Liver (tissue), 9 donors: ENCODE results near the gene CADM3. TPM values are rescaled to one million over a fixed set of nuclear protein-coding genes. Genes with fewer than 3 reads are reported as not detected.

Experiments
- DNase-seq: peaks from one replicate; pipeline ENCODE4 v3.0.0-alpha.2; 2017; ENCODE audit warnings: low spot score
- H3K27ac ChIP-seq, 2 donors: one replicate each; pipeline ENCODE4 v1.7.0; 2013; ENCODE audit warnings: inconsistent platforms in 2 of 2, low read length in 2 of 2, control low read depth in 1 of 2, low read depth in 1 of 2, mild to moderate bottlenecking in 1 of 2
- H3K27me3 ChIP-seq, 4 donors: one replicate each; pipeline versions ENCODE4 v1.6.1 to v1.7.0; 2013; ENCODE audit warnings: low read length in 3 of 4, inconsistent platforms in 1 of 4, mild to moderate bottlenecking in 1 of 4, moderate library complexity in 1 of 4; ENCODE audit not compliant: control insufficient read depth in 4 of 4, insufficient read depth in 4 of 4
- H3K36me3 ChIP-seq, 4 donors: one replicate each; pipeline versions ENCODE4 v1.6.1 to v1.7.0; 2013; ENCODE audit warnings: low read length in 3 of 4, mild to moderate bottlenecking in 3 of 4, low read depth in 1 of 4, moderate library complexity in 1 of 4; ENCODE audit not compliant: control insufficient read depth in 4 of 4, insufficient read depth in 3 of 4
- H3K4me1 ChIP-seq, 4 donors: one replicate each; pipeline versions ENCODE4 v1.6.1 to v1.7.0; 2013; ENCODE audit warnings: low read length in 3 of 4, mild to moderate bottlenecking in 3 of 4, moderate library complexity in 1 of 4; ENCODE audit not compliant: control insufficient read depth in 4 of 4, insufficient read depth in 4 of 4
- H3K4me3 ChIP-seq, 3 donors: one replicate each; pipeline versions ENCODE4 v1.6.1 to v1.7.0; 2013; ENCODE audit warnings: low read length in 3 of 3, control low read depth in 1 of 3, low read depth in 1 of 3, mild to moderate bottlenecking in 1 of 3
- H3K9ac ChIP-seq, 2 donors: one replicate each; pipeline ENCODE4 v1.7.0; 2013; ENCODE audit warnings: low read length in 2 of 2, mild to moderate bottlenecking in 2 of 2, moderate library complexity in 2 of 2, control low read depth in 1 of 2, low read depth in 1 of 2
- H3K9me3 ChIP-seq, 4 donors: one replicate each; pipeline versions ENCODE4 v1.6.1 to v1.7.0; 2013; ENCODE audit warnings: low read length in 3 of 4; ENCODE audit not compliant: control insufficient read depth in 4 of 4
- EGR1 ChIP-seq, 2 donors: IDR thresholded peaks; 2 replicates each; pipeline ENCODE4 v1.6.1; 2016 to 2018; ENCODE audit warnings: antibody characterized with exemption in 2 of 2, low read depth in 2 of 2
- FOXA1 ChIP-seq: IDR thresholded peaks from 2 replicates; pipeline ENCODE4 v1.6.1; 2016; ENCODE audit warnings: antibody characterized with exemption
- FOXA2 ChIP-seq: IDR thresholded peaks from 2 replicates; pipeline ENCODE4 v1.6.1; 2016; ENCODE audit warnings: antibody characterized with exemption
- GABPA ChIP-seq, 2 donors: IDR thresholded peaks in 1 of 2; conservative IDR thresholded peaks in 1 of 2; 2 replicates each; pipeline ENCODE4 v1.6.1; 2016; ENCODE audit warnings: antibody characterized with exemption in 2 of 2, mild to moderate bottlenecking in 1 of 2, moderate library complexity in 1 of 2
- HNF4A ChIP-seq, 2 donors: conservative IDR thresholded peaks; 2 replicates each; pipeline ENCODE4 v1.6.1; 2016; ENCODE audit warnings: antibody characterized with exemption in 2 of 2, mild to moderate bottlenecking in 2 of 2
- HNF4G ChIP-seq: IDR thresholded peaks from 2 replicates; pipeline ENCODE4 v1.6.1; 2016; ENCODE audit warnings: antibody characterized with exemption
- NR2F2 ChIP-seq: IDR thresholded peaks from 2 replicates; pipeline ENCODE4 v1.6.1; 2016; ENCODE audit warnings: antibody characterized with exemption
- RAD21 ChIP-seq, 2 donors: IDR thresholded peaks; 2 replicates each; pipeline ENCODE4 v1.6.1; 2016; ENCODE audit warnings: antibody characterized with exemption in 2 of 2, mild to moderate bottlenecking in 2 of 2
- RXRA ChIP-seq, 2 donors: IDR thresholded peaks; 2 replicates each; pipeline ENCODE4 v1.6.1; 2017 to 2018; ENCODE audit warnings: antibody characterized with exemption in 2 of 2, mild to moderate bottlenecking in 1 of 2
- SP1 ChIP-seq: IDR thresholded peaks from 2 replicates; pipeline ENCODE4 v1.6.1; 2018; ENCODE audit warnings: antibody characterized with exemption, mild to moderate bottlenecking
- WGBS: extraction: QIAGEN DNeasy Blood & Tissue Kit; methylation state at CpG from one replicate; pipeline ENCODE4 v1.1.7; 2013; 5-methylcytosine and 5-hydroxymethylcytosine counted together
- polyA plus RNA-seq, 2 donors: library from polyadenylated mRNA; stranded (reverse) in 1 of 2; unstranded in 1 of 2; fragments of 200-250 nt in 1 of 2; fragments of >200 nt in 1 of 2; fragmentation: Nextera tagmentation in 1 of 2; extraction: Ambion mirVana in 1 of 2; gene quantifications; one replicate each; pipeline versions ENCODE4 v1.2.1 to v1.2.3, GENCODE V29; 2013 to 2015
- total RNA-seq, 2 donors: library from RNA; depleted of rRNA; stranded (reverse); fragments of >200 nt; gene quantifications; one replicate each; pipeline ENCODE4 v1.2.3, GENCODE V29; 2014
- TF ChIP-seq, protein P1 (sequence below): IDR thresholded peaks from 2 replicates; pipeline ENCODE4 v1.6.1; 2016; ENCODE audit warnings: antibody characterized with exemption, mild to moderate bottlenecking
- TF ChIP-seq, protein P2 (sequence below): IDR thresholded peaks from 2 replicates; pipeline ENCODE4 v1.6.1; 2016; ENCODE audit warnings: antibody characterized with exemption
- TF ChIP-seq, protein P3 (sequence below): fragments of 150-350 bp; IDR thresholded peaks from 2 replicates; pipeline ENCODE4 v1.5.1; 2017; ENCODE audit warnings: improper control_type of control experiment, low read depth, low read length; ENCODE audit not compliant: missing input control
- TF ChIP-seq, protein P4 (sequence below): IDR thresholded peaks from 2 replicates; pipeline ENCODE4 v1.6.1; 2016; ENCODE audit warnings: antibody characterized with exemption
- TF ChIP-seq, protein P5 (sequence below): IDR thresholded peaks from 2 replicates; pipeline ENCODE4 v1.6.1; 2016; ENCODE audit warnings: antibody characterized with exemption
- donor health status: healthy.
- donor health status: healthy.
- donor health status: healthy.
- donor health status: healthy.
- donor health status: healthy.

The CADM3 gene
- total and polyA plus RNA-seq, 4 donors: 0.14 to 0.25 (median 0.16) TPM

DNA sequence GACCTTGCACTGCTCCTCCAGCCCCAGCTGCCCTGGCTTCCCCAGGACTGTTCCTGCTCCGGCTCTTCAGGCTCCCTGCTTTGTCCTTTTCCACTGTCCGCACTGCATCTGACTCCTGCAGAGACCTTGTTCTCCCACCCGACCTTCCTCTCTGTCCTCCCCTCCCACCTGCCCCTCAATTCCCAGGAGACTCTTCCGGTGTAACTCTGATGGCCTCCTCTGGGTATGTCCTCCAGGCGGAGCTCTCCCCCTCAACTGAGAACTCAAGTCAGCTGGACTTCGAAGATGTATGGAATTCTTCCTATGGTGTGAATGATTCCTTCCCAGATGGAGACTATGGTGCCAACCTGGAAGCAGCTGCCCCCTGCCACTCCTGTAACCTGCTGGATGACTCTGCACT is 33.8 kb downstream of the CADM3 start (continued):
- TF ChIP-seq, protein P1, sequence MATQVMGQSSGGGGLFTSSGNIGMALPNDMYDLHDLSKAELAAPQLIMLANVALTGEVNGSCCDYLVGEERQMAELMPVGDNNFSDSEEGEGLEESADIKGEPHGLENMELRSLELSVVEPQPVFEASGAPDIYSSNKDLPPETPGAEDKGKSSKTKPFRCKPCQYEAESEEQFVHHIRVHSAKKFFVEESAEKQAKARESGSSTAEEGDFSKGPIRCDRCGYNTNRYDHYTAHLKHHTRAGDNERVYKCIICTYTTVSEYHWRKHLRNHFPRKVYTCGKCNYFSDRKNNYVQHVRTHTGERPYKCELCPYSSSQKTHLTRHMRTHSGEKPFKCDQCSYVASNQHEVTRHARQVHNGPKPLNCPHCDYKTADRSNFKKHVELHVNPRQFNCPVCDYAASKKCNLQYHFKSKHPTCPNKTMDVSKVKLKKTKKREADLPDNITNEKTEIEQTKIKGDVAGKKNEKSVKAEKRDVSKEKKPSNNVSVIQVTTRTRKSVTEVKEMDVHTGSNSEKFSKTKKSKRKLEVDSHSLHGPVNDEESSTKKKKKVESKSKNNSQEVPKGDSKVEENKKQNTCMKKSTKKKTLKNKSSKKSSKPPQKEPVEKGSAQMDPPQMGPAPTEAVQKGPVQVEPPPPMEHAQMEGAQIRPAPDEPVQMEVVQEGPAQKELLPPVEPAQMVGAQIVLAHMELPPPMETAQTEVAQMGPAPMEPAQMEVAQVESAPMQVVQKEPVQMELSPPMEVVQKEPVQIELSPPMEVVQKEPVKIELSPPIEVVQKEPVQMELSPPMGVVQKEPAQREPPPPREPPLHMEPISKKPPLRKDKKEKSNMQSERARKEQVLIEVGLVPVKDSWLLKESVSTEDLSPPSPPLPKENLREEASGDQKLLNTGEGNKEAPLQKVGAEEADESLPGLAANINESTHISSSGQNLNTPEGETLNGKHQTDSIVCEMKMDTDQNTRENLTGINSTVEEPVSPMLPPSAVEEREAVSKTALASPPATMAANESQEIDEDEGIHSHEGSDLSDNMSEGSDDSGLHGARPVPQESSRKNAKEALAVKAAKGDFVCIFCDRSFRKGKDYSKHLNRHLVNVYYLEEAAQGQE: no peak
- no peak for TF ChIP-seq RXRA (IDR thresholded peaks at IDR 0.05)
- no peak for TF ChIP-seq GABPA (IDR thresholded peaks at IDR 0.05 in 1 of 2, conservative IDR thresholded peaks at IDR 0.05 in 1 of 2)
- TF ChIP-seq NR2F2: no peak

DNA sequence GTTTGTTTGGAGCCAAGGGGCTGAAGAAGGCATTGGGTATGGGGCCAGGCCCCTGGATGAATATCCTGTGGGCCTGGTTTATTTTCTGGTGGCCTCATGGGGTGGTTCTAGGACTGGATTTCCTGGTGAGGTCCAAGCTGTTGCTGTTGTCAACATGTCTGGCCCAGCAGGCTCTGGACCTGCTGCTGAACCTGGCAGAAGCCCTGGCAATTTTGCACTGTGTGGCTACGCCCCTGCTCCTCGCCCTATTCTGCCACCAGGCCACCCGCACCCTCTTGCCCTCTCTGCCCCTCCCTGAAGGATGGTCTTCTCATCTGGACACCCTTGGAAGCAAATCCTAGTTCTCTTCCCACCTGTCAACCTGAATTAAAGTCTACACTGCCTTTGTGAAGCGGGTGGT is 34.7 kb downstream of the CADM3 start:
- H3K36me3 ChIP-seq: no peaks in the 10 kb centered on the region
- H3K9ac ChIP-seq: no peak overlapping the region
- WGBS: 95% methylated on average over 4 of the region's 4 CpGs
- no peaks in the 10 kb centered on the region for H3K9me3 ChIP-seq
- TF ChIP-seq EGR1 (IDR thresholded peaks at IDR 0.05; ENCODE audit: low read depth in 2 of 2): no peak
- no peak for TF ChIP-seq FOXA2
- TF ChIP-seq, protein P2, sequence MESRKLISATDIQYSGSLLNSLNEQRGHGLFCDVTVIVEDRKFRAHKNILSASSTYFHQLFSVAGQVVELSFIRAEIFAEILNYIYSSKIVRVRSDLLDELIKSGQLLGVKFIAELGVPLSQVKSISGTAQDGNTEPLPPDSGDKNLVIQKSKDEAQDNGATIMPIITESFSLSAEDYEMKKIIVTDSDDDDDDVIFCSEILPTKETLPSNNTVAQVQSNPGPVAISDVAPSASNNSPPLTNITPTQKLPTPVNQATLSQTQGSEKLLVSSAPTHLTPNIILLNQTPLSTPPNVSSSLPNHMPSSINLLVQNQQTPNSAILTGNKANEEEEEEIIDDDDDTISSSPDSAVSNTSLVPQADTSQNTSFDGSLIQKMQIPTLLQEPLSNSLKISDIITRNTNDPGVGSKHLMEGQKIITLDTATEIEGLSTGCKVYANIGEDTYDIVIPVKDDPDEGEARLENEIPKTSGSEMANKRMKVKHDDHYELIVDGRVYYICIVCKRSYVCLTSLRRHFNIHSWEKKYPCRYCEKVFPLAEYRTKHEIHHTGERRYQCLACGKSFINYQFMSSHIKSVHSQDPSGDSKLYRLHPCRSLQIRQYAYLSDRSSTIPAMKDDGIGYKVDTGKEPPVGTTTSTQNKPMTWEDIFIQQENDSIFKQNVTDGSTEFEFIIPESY: no peak
- TF ChIP-seq NR2F2: no peak
- TF ChIP-seq HNF4G: no peak
- TF ChIP-seq RAD21 (IDR thresholded peaks at IDR 0.05): no peak
- TF ChIP-seq FOXA1: no peak
- TF ChIP-seq, protein P3, sequence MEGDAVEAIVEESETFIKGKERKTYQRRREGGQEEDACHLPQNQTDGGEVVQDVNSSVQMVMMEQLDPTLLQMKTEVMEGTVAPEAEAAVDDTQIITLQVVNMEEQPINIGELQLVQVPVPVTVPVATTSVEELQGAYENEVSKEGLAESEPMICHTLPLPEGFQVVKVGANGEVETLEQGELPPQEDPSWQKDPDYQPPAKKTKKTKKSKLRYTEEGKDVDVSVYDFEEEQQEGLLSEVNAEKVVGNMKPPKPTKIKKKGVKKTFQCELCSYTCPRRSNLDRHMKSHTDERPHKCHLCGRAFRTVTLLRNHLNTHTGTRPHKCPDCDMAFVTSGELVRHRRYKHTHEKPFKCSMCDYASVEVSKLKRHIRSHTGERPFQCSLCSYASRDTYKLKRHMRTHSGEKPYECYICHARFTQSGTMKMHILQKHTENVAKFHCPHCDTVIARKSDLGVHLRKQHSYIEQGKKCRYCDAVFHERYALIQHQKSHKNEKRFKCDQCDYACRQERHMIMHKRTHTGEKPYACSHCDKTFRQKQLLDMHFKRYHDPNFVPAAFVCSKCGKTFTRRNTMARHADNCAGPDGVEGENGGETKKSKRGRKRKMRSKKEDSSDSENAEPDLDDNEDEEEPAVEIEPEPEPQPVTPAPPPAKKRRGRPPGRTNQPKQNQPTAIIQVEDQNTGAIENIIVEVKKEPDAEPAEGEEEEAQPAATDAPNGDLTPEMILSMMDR: no peak
- no peak for TF ChIP-seq SP1
- TF ChIP-seq GABPA (IDR thresholded peaks at IDR 0.05 in 1 of 2, conservative IDR thresholded peaks at IDR 0.05 in 1 of 2): no peak
- TF ChIP-seq, protein P4, sequence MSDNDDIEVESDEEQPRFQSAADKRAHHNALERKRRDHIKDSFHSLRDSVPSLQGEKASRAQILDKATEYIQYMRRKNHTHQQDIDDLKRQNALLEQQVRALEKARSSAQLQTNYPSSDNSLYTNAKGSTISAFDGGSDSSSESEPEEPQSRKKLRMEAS: no peak
- TF ChIP-seq, protein P5, sequence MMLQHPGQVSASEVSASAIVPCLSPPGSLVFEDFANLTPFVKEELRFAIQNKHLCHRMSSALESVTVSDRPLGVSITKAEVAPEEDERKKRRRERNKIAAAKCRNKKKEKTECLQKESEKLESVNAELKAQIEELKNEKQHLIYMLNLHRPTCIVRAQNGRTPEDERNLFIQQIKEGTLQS: no peak
- no peak for TF ChIP-seq HNF4A (conservative IDR thresholded peaks at IDR 0.05)
- H3K27ac ChIP-seq: no peak overlapping the region
- no peak overlapping the region for H3K4me3 ChIP-seq
- no peaks in the 10 kb centered on the region for H3K4me1 ChIP-seq
- no peaks in the 10 kb centered on the region for H3K27me3 ChIP-seq
- DNase-seq: no peak
